IMR-90 (cell line): ENCODE measurements around the gene HSD11B1L. TPM values are rescaled to one million over a fixed set of nuclear protein-coding genes. Genes with fewer than 3 reads are reported as not detected.

Source experiments
- BHLHE40 ChIP-seq: fragments of 150-350 bp; IDR thresholded peaks from 2 replicates; pipeline ENCODE4 v1.6.1; 2016; ENCODE audit warnings: mild to moderate bottlenecking, low read depth, low read length
- MAFK ChIP-seq: IDR thresholded peaks from 2 replicates; pipeline ENCODE4 v1.6.1; 2012; ENCODE audit warnings: low read depth, low read length, improper control_type of control experiment
- MAZ ChIP-seq: IDR thresholded peaks from 2 replicates; pipeline ENCODE4 v1.6.1; 2012; ENCODE audit warnings: low read depth, mild to moderate bottlenecking, low read length, improper control_type of control experiment, moderate library complexity, borderline replicate concordance
- RAD21 ChIP-seq: IDR thresholded peaks from 2 replicates; pipeline ENCODE4 v1.6.1; 2012; ENCODE audit warnings: low read length, improper control_type of control experiment
- polyA plus RNA-seq, 3 experiments: library from polyadenylated mRNA; depleted of rRNA; stranded (reverse); fragments of >200 nt; gene quantifications; 2 replicates each; pipeline ENCODE4 v1.2.3, GENCODE V29; 2012; ENCODE audit warnings: low replicate concordance in 1 of 3
- total RNA-seq: library from RNA; depleted of rRNA; stranded (reverse); fragments of >200 nt; gene quantifications from 2 replicates; pipeline ENCODE4 v1.2.3, GENCODE V29; 2012
- TF ChIP-seq, protein P1 (sequence below): fragments of 150-350 bp; IDR thresholded peaks from 2 replicates; pipeline ENCODE4 v1.6.1; 2017; ENCODE audit warnings: mild to moderate bottlenecking, antibody characterized with exemption, low read length, low read depth

HSD11B1L gene
- total and polyA plus RNA-seq, 2 of the 4 experiments (the other 2 are of a cell fraction), result 2.2 to 7.2 TPM

DNA sequence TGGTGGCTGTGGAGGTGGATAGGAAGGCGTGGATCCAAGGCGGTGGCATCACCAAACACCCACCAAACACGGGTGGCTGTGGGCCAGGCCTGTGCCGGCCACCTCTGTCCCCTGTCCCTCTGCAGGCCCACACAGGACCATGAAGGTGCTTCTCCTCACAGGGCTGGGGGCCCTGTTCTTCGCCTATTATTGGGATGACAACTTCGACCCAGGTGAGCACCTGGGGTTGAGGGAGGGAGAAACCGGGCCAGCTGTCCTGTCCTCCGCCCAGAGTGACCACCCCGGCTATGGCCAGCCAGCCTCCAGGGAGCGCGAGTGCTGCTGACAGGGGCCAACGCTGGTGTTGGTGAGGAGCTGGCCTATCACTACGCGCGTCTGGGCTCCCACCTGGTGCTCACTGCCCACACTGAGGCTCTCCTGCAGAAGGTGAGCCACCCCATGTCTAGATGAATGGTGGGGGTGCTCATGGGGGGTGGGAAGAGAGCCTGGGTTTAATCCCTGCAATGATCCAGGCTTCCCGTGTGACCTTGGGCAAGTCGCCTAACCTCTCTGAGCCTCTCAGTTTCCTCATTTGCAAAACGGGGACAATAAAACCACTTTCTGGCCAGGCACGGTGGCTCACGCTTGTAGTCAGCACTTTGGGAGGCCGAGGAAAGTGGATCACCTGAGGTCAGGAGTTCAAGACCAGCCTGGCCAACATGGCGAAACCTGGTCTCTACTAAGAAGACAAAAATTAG, 4.0 kb downstream of the HSD11B1L start (continued):
- TF ChIP-seq, protein P1, sequence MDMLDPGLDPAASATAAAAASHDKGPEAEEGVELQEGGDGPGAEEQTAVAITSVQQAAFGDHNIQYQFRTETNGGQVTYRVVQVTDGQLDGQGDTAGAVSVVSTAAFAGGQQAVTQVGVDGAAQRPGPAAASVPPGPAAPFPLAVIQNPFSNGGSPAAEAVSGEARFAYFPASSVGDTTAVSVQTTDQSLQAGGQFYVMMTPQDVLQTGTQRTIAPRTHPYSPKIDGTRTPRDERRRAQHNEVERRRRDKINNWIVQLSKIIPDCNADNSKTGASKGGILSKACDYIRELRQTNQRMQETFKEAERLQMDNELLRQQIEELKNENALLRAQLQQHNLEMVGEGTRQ, result no peak
- no peak for TF ChIP-seq MAFK
- TF ChIP-seq RAD21, result no peak
- TF ChIP-seq MAZ, result no peak
- no peak for TF ChIP-seq BHLHE40
